ENCODE results near the gene SLC35F1. TPM values are rescaled to one million over a fixed set of nuclear protein-coding genes. Genes with fewer than 3 reads are reported as not detected.

SLC35F1 gene
- total and polyA plus RNA-seq, 2 donors (not counting 1 experiment from before 2014, with no cell fraction given): not detected

DNA sequence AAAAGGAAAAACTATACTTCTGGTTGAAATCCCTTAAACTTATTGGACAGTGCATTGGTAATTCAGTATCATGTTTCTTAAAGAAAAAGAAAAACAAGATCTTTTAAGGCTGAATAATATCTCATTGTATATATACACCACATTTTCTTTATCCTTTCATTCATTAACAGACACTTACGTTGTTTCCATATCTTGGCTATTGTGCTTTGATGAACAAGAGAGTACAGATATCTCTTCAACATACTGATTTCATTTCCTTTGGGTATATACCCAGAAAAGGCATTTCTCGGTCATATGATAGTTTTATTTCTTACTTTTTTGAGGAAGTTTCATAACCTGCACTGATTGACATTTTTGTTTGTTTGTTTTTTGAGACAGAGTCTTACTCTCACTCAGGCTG is 281.5 kb downstream of the SLC35F1 start:
- no peak overlapping the region for H3K27ac ChIP-seq (ENCODE audit: low read length in 2 of 2)
- no peak overlapping the region for H2AFZ ChIP-seq (ENCODE audit: insufficient read depth, low read depth, low read length, poor library complexity, severe bottlenecking)
- no peaks in the 10 kb centered on the region for H3K4me1 ChIP-seq (ENCODE audit: control insufficient read depth in 2 of 2, insufficient read depth in 2 of 2, low read length in 2 of 2)
- H3K4me2 ChIP-seq (replicated peaks; ENCODE audit: low read depth, low read length, poor library complexity, severe bottlenecking): no peak overlapping the region
- H3K4me3 ChIP-seq (ENCODE audit: control extremely low read depth in 1 of 5, extremely low read depth in 1 of 5, insufficient read depth in 1 of 5, low read depth in 2 of 5, low read length in 4 of 5): no peak overlapping the region
- no peaks in the 10 kb centered on the region for H3K79me2 ChIP-seq (ENCODE audit: control insufficient read depth, insufficient read depth, low read length)
- Mint-ChIP-seq H3K27ac (no peak overlapping the region), H3K9me3 (ENCODE audit: insufficient read depth) (no peaks in the 10 kb centered on the region), H3K27me3 (no peaks in the 10 kb centered on the region), H3K4me3 (no peak overlapping the region), H3K4me1 (peaks cover 6% of the 10 kb centered on the region)
- no CpG with 5 or more reads among the region's 2 CpGs for WGBS (ENCODE audit: insufficient coverage)
- TF ChIP-seq EZH2 (IDR thresholded peaks at IDR 0.05; ENCODE audit: borderline replicate concordance, insufficient read depth, low read depth, low read length, poor library complexity, severe bottlenecking): no peak
- TF ChIP-seq, protein P1, sequence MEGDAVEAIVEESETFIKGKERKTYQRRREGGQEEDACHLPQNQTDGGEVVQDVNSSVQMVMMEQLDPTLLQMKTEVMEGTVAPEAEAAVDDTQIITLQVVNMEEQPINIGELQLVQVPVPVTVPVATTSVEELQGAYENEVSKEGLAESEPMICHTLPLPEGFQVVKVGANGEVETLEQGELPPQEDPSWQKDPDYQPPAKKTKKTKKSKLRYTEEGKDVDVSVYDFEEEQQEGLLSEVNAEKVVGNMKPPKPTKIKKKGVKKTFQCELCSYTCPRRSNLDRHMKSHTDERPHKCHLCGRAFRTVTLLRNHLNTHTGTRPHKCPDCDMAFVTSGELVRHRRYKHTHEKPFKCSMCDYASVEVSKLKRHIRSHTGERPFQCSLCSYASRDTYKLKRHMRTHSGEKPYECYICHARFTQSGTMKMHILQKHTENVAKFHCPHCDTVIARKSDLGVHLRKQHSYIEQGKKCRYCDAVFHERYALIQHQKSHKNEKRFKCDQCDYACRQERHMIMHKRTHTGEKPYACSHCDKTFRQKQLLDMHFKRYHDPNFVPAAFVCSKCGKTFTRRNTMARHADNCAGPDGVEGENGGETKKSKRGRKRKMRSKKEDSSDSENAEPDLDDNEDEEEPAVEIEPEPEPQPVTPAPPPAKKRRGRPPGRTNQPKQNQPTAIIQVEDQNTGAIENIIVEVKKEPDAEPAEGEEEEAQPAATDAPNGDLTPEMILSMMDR (IDR thresholded peaks at IDR 0.05): no peak
- ChIA-PET POLR2A (no interaction called here), CTCF (no interaction called here)
- ATAC-seq (ENCODE audit: low read depth) (no peak), DNase-seq (no peak)
- no peaks in the 10 kb centered on the region for H3K36me3 ChIP-seq (replicated peaks in 1 of 2; ENCODE audit: control extremely low read depth in 1 of 2, control insufficient read depth in 1 of 2, extremely low read depth in 1 of 2, insufficient read depth in 2 of 2, low read length in 1 of 2)
- H4K20me1 ChIP-seq (ENCODE audit: control insufficient read depth, insufficient read depth, low read length, poor library complexity, severe bottlenecking): no peaks in the 10 kb centered on the region
- no peaks in the 10 kb centered on the region for H3K9me3 ChIP-seq (ENCODE audit: control extremely low read depth in 1 of 3, control insufficient read depth in 2 of 3, insufficient read depth in 1 of 3, low read length in 2 of 3)
- no peak overlapping the region for H3K9ac ChIP-seq (ENCODE audit: low read length)
- intact Hi-C loops (cut with micrococcal nuclease): no loop called here
- no peaks in the 10 kb centered on the region for H3K27me3 ChIP-seq (replicated peaks in 1 of 4; ENCODE audit: control extremely low read depth in 1 of 4, control insufficient read depth in 3 of 4, insufficient read depth in 4 of 4, low read length in 3 of 4)

DNA sequence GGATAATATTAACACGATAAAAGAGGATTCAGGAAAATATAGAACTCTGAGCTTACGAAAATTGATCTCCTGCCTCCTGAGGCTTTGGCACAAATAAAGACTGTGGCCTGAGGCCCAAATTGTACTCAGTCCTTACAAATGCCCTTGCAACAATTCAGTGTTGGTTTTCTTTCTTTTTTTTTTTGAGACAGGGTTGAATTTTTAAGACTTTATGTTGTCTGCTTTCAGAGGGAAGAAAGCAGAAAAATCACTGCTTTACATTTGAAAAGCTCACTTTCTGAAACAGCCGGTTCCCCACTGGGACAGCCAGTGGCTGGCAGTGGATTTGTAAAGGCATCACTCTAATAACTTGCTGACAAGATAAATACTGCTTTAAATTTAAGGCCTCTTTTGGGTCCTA is 290.5 kb downstream of the SLC35F1 start:
- no peaks in the 10 kb centered on the region for H3K9me3 Mint-ChIP-seq (ENCODE audit: insufficient read depth)
- Histone ChIP-seq H3K79me2 (ENCODE audit: control insufficient read depth, insufficient read depth, low read length) (no peaks in the 10 kb centered on the region), H3K36me3 (replicated peaks in 1 of 2; ENCODE audit: control extremely low read depth in 1 of 2, control insufficient read depth in 1 of 2, extremely low read depth in 1 of 2, insufficient read depth in 2 of 2, low read length in 1 of 2) (no peaks in the 10 kb centered on the region), H3K4me3 (ENCODE audit: control extremely low read depth in 1 of 5, extremely low read depth in 1 of 5, insufficient read depth in 1 of 5, low read depth in 2 of 5, low read length in 4 of 5) (no peak overlapping the region), H3K27ac (ENCODE audit: low read length in 2 of 2) (no peak overlapping the region), H2AFZ (ENCODE audit: insufficient read depth, low read depth, low read length, poor library complexity, severe bottlenecking) (no peak overlapping the region), H3K27me3 (replicated peaks in 1 of 4; ENCODE audit: control extremely low read depth in 1 of 4, control insufficient read depth in 3 of 4, insufficient read depth in 4 of 4, low read length in 3 of 4) (no peaks in the 10 kb centered on the region), H3K9me3 (ENCODE audit: control extremely low read depth in 1 of 3, control insufficient read depth in 2 of 3, insufficient read depth in 1 of 3, low read length in 2 of 3) (no peaks in the 10 kb centered on the region), H3K9ac (ENCODE audit: low read length) (no peak overlapping the region), H3K4me1 (ENCODE audit: control insufficient read depth in 2 of 2, insufficient read depth in 2 of 2, low read length in 2 of 2) (no peaks in the 10 kb centered on the region), H3K4me2 (replicated peaks; ENCODE audit: low read depth, low read length, poor library complexity, severe bottlenecking) (no peak overlapping the region), H4K20me1 (ENCODE audit: control insufficient read depth, insufficient read depth, low read length, poor library complexity, severe bottlenecking) (no peaks in the 10 kb centered on the region)
- ATAC-seq (ENCODE audit: low read depth) (no peak), DNase-seq (no peak)
- no peak for TF ChIP-seq EZH2 (IDR thresholded peaks at IDR 0.05; ENCODE audit: borderline replicate concordance, insufficient read depth, low read depth, low read length, poor library complexity, severe bottlenecking)
- TF ChIP-seq, protein P1 (IDR thresholded peaks at IDR 0.05): no peak
- no peak overlapping the region for H3K27ac Mint-ChIP-seq
- H3K4me3 Mint-ChIP-seq: no peak overlapping the region
- POLR2A ChIA-PET: no interaction called here
- no peaks in the 10 kb centered on the region for H3K4me1 Mint-ChIP-seq
- intact Hi-C loops (cut with micrococcal nuclease): no loop called here
- 100% methylated on average over 2 of the region's 3 CpGs for WGBS (ENCODE audit: insufficient coverage)
- no peaks in the 10 kb centered on the region for H3K27me3 Mint-ChIP-seq
- CTCF ChIA-PET: no interaction called here
